GM12801 (cell line): ENCODE results near the gene SEZ6L.

Source experiments
- TF ChIP-seq, protein P1 (sequence below): IDR thresholded peaks from one replicate; pipeline ENCODE4 v1.5.1; 2011; ENCODE audit warnings: control low read depth; ENCODE audit not compliant: insufficient read length; ENCODE audit errors: extremely low read depth

Gene SEZ6L

DNA sequence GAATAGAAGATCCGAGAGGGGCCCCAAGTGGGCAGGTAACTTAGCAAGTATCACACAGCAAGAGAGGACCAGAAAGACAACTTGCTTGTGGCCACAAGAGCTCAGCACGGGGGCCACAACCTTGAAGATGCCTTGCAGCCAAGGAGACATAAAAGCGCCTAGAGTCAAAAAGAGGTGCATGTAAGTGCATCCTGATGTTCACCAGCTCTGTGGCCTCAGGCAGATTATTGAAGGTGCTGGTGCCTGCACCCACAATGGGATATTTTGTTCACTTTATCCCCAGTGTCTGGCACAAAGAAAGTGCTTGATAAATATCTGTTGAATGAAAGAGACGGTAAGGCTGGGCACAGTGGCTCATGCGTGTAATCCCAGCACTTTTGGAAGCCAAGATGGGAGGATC lies 153.8 kb downstream of the SEZ6L start:
- TF ChIP-seq, protein P1, sequence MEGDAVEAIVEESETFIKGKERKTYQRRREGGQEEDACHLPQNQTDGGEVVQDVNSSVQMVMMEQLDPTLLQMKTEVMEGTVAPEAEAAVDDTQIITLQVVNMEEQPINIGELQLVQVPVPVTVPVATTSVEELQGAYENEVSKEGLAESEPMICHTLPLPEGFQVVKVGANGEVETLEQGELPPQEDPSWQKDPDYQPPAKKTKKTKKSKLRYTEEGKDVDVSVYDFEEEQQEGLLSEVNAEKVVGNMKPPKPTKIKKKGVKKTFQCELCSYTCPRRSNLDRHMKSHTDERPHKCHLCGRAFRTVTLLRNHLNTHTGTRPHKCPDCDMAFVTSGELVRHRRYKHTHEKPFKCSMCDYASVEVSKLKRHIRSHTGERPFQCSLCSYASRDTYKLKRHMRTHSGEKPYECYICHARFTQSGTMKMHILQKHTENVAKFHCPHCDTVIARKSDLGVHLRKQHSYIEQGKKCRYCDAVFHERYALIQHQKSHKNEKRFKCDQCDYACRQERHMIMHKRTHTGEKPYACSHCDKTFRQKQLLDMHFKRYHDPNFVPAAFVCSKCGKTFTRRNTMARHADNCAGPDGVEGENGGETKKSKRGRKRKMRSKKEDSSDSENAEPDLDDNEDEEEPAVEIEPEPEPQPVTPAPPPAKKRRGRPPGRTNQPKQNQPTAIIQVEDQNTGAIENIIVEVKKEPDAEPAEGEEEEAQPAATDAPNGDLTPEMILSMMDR, result no peak

GRCh38 chr22:26324150-26324549 lies 154.9 kb downstream of the SEZ6L start:
- TF ChIP-seq, protein P1, result no peak

GRCh38 chr22:26325641-26326040 lies 156.4 kb downstream of the SEZ6L start:
- TF ChIP-seq, protein P1, result no peak

- TF ChIP-seq, protein P1, result no peak
These were observed 157.5 kb downstream of the SEZ6L start for GRCh38 chr22:26326803-26327202.

DNA sequence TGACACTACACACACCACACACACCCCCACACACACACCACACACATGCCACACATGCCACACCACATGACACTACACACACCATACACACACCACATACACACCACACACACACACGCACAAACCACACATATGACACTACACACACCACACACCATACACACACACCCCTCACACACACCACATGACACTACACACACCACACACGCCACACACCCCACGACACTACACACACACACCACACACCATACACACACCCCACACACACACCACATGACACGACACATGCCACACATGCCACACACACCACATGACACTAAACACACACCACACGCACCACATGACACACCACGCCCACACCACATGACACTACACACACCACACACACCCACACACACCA lies 158.0 kb downstream of the SEZ6L start:
- TF ChIP-seq, protein P1, result no peak

DNA sequence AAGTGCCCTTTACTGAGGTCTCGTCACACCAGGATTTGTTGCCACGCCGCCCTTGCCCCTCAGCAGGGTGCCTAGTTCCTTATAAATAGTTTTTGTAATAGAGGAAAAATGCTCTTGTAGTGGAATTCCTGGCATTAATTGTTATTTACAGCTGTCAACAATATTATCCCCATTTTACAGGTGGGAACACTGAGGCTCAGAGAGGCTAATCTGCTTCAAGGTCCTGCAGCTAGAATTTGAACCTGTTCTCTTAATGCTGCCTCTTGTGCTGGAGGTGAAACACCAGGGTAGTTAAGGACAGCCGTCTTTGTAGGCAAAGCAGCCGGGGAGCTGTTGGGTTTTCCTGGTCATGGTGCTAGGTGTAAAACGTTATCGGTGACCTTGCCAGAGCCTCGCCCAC lies 159.0 kb downstream of the SEZ6L start:
- TF ChIP-seq, protein P1, result no peak

DNA sequence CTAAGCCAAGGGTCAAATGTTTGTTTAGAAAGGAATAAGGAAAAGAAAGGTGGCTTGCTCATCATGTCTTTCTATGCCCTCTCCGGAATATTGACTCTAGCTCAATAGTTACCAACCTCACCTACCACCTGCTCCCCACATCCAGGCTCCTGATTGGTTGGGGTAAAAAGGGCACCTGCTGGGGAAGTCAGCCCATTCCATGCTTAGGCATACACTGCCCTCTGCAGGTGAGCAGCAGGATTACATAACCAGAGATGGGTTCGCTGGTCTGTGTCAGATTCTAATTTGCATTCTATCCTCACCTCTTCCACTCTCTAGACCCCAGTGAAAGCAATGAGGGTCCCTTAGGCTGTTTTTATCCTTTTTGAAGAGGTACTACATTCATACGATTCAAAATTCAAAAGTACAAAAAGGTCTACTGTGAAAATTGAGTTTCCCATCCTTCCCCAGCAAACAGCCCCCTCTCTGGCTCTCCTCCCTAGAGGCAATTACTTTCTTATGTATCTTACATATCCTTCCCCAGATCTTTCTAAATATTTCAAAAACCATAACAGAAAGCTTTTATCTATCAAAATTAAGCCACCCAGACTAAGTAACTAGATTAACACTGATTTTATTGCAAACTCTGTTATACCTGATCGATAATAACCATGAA lies 161.8 kb downstream of the SEZ6L start:
- TF ChIP-seq, protein P1, result no peak
